GM12878 (cell line): ENCODE results near the gene ADGRE2.

ENCODE experiments used
- BRCA1 ChIP-seq: IDR thresholded peaks from 2 replicates; pipeline ENCODE4 v1.6.1; 2011; ENCODE audit warnings: low read depth, low read length, improper control_type of control experiment
- CHD4 ChIP-seq: fragments of 200-600 bp; sonication (generic); IDR thresholded peaks from 2 replicates; pipeline ENCODE4 v1.6.1; 2016; ENCODE audit warnings: mild to moderate bottlenecking
- FOXM1 ChIP-seq: IDR thresholded peaks from 2 replicates; pipeline ENCODE4 v1.6.1; 2012; ENCODE audit warnings: low read depth, mild to moderate bottlenecking, inconsistent platforms, low read length, moderate library complexity
- HDAC6 ChIP-seq: fragments of 200-600 bp; sonication (generic); IDR thresholded peaks from one replicate; pipeline ENCODE4 v1.8.0; 2017; ENCODE audit warnings: antibody characterized with exemption; ENCODE audit not compliant: unreplicated experiment
- POLR2A ChIP-seq: IDR thresholded peaks from 2 replicates; pipeline ENCODE4 v1.6.1; 2011; ENCODE audit warnings: low read depth, mild to moderate bottlenecking, low read length
- POLR2AphosphoS5 ChIP-seq: IDR thresholded peaks from 2 replicates; pipeline ENCODE4 v1.6.1; 2011; ENCODE audit warnings: mild to moderate bottlenecking, low read length, inconsistent platforms
- RELA ChIP-seq: fragments of 450-650 bp; IDR thresholded peaks from 2 replicates; pipeline ENCODE4 v1.8.0; 2014; ENCODE audit warnings: borderline replicate concordance; ENCODE audit not compliant: partially characterized antibody
- SMC3 ChIP-seq: IDR thresholded peaks from 2 replicates; pipeline ENCODE4 v1.6.1; 2011; ENCODE audit warnings: low read length, improper control_type of control experiment, borderline replicate concordance
- SUZ12 ChIP-seq: fragments of 200-600 bp; sonication (generic); IDR thresholded peaks from one replicate; pipeline ENCODE4 v1.6.1; 2018; ENCODE audit warnings: antibody characterized with exemption, mild to moderate bottlenecking; ENCODE audit not compliant: unreplicated experiment
- TAF1 ChIP-seq: IDR thresholded peaks from 2 replicates; pipeline ENCODE4 v1.6.1; 2011; ENCODE audit warnings: mild to moderate bottlenecking, low read depth, low read length, borderline replicate concordance
- TF ChIP-seq, protein P1 (sequence below), 3 experiments: IDR thresholded peaks in 2 of 3; conservative IDR thresholded peaks in 1 of 3; 2 replicates each; pipeline ENCODE4 v1.5.1; 2011; ENCODE audit warnings: low read depth in 3 of 3, low read length in 3 of 3, mild to moderate bottlenecking in 3 of 3, control low read depth in 2 of 3, moderate library complexity in 2 of 3, inconsistent platforms in 1 of 3, mixed read lengths in 1 of 3; ENCODE audit not compliant: control insufficient read depth in 2 of 3, insufficient read depth in 1 of 3; ENCODE audit errors: extremely low read depth in 1 of 3
- TF ChIP-seq, protein P2 (sequence below): IDR thresholded peaks from 2 replicates; pipeline ENCODE4 v1.6.1; 2012; ENCODE audit warnings: low read length, inconsistent platforms
- TF ChIP-seq, protein P3 (sequence below): IDR thresholded peaks from 2 replicates; pipeline ENCODE4 v1.6.1; 2012; ENCODE audit warnings: low read depth, low read length, improper control_type of control experiment

DNA sequence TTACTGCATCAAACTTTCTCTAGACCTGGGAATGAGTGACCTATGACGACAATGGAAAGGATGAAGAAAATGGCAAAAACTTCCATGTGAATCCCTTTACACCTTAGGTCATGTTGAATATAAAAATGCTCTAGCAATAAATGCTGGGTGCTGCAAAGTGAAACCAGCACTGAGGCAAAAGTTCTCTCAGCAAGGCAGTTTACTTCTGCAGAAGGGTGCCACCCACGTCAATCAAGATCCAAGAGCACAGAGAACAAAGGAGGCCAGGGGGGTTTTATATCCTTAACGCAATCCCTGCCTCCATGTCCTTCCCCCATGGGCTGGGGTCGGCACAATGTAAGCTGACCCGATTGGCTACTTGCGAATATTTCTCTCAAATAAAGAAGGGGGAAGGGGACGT lies 49.8 kb downstream of the ADGRE2 start:
- no peak for TF ChIP-seq RELA
- TF ChIP-seq FOXM1, result no peak
- TF ChIP-seq POLR2A, result no peak
- TF ChIP-seq, protein P1, sequence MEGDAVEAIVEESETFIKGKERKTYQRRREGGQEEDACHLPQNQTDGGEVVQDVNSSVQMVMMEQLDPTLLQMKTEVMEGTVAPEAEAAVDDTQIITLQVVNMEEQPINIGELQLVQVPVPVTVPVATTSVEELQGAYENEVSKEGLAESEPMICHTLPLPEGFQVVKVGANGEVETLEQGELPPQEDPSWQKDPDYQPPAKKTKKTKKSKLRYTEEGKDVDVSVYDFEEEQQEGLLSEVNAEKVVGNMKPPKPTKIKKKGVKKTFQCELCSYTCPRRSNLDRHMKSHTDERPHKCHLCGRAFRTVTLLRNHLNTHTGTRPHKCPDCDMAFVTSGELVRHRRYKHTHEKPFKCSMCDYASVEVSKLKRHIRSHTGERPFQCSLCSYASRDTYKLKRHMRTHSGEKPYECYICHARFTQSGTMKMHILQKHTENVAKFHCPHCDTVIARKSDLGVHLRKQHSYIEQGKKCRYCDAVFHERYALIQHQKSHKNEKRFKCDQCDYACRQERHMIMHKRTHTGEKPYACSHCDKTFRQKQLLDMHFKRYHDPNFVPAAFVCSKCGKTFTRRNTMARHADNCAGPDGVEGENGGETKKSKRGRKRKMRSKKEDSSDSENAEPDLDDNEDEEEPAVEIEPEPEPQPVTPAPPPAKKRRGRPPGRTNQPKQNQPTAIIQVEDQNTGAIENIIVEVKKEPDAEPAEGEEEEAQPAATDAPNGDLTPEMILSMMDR (IDR thresholded peaks at IDR 0.05 in 2 of 3, conservative IDR thresholded peaks at IDR 0.05 in 1 of 3; ENCODE audit: control insufficient read depth in 2 of 3, extremely low read depth in 1 of 3, insufficient read depth in 1 of 3, low read depth in 3 of 3, low read length in 3 of 3), result no peak
- TF ChIP-seq, protein P2, sequence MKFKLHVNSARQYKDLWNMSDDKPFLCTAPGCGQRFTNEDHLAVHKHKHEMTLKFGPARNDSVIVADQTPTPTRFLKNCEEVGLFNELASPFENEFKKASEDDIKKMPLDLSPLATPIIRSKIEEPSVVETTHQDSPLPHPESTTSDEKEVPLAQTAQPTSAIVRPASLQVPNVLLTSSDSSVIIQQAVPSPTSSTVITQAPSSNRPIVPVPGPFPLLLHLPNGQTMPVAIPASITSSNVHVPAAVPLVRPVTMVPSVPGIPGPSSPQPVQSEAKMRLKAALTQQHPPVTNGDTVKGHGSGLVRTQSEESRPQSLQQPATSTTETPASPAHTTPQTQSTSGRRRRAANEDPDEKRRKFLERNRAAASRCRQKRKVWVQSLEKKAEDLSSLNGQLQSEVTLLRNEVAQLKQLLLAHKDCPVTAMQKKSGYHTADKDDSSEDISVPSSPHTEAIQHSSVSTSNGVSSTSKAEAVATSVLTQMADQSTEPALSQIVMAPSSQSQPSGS, result no peak
- no peak for TF ChIP-seq BRCA1
- TF ChIP-seq CHD4, result no peak
- no peak for TF ChIP-seq SUZ12
- TF ChIP-seq TAF1, result no peak
- no peak for TF ChIP-seq SMC3
- TF ChIP-seq, protein P3, sequence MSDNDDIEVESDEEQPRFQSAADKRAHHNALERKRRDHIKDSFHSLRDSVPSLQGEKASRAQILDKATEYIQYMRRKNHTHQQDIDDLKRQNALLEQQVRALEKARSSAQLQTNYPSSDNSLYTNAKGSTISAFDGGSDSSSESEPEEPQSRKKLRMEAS, result no peak
- no peak for TF ChIP-seq HDAC6
- TF ChIP-seq POLR2AphosphoS5, result no peak
